ENCODE measurements around the gene ACER3.

Gene ACER3

DNA sequence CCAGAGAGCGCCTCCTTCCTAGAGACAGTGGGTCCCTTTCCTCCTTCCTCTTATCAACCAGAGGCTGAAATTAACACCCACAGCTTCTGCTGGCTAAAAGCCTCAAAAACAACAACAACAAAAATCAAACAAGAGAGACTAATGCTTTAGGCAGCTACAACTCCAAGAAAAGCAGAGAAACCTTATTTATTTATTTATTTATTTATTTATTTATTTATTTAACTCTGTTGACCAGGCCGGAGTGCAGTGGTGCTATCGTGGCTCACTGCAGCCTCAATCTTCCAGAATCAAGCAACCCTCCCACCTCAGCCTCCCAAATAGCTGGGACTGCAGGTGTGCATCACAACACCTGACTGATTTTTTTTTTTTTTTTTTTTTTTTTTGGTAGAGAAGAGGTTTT lies 170.9 kb downstream of the ACER3 start:
- H2AFZ ChIP-seq (ENCODE audit: low read depth, low read length), result no peak overlapping the region
- no peaks in the 10 kb centered on the region for H3K79me2 ChIP-seq (ENCODE audit: low read length)
- H3K4me2 ChIP-seq (ENCODE audit: low read length), result no peak overlapping the region
- peaks cover 30% of the 10 kb centered on the region for H3K27me3 ChIP-seq (ENCODE audit: low read depth, low read length)
- H3K4me3 ChIP-seq (ENCODE audit: low read length), result no peak overlapping the region
- no peak overlapping the region for H3K27ac ChIP-seq (ENCODE audit: low read length)
- H3K36me3 ChIP-seq (replicated peaks; ENCODE audit: low read depth, low read length), result no peaks in the 10 kb centered on the region
- TF ChIP-seq, protein P1, sequence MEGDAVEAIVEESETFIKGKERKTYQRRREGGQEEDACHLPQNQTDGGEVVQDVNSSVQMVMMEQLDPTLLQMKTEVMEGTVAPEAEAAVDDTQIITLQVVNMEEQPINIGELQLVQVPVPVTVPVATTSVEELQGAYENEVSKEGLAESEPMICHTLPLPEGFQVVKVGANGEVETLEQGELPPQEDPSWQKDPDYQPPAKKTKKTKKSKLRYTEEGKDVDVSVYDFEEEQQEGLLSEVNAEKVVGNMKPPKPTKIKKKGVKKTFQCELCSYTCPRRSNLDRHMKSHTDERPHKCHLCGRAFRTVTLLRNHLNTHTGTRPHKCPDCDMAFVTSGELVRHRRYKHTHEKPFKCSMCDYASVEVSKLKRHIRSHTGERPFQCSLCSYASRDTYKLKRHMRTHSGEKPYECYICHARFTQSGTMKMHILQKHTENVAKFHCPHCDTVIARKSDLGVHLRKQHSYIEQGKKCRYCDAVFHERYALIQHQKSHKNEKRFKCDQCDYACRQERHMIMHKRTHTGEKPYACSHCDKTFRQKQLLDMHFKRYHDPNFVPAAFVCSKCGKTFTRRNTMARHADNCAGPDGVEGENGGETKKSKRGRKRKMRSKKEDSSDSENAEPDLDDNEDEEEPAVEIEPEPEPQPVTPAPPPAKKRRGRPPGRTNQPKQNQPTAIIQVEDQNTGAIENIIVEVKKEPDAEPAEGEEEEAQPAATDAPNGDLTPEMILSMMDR (IDR thresholded peaks at IDR 0.05; ENCODE audit: low read depth, low read length), result no peak
- no peak for TF ChIP-seq EZH2phosphoT487 (IDR thresholded peaks at IDR 0.05; ENCODE audit: low read depth)
- no peak overlapping the region for H3K9ac ChIP-seq (ENCODE audit: low read length)
- H3K4me1 ChIP-seq (ENCODE audit: low read length), result peaks cover 8% of the 10 kb centered on the region
- no peaks in the 10 kb centered on the region for H4K20me1 ChIP-seq (ENCODE audit: insufficient read depth, low read length)
- H3K9me3 ChIP-seq (ENCODE audit: insufficient read depth, low read length), result no peaks in the 10 kb centered on the region

DNA sequence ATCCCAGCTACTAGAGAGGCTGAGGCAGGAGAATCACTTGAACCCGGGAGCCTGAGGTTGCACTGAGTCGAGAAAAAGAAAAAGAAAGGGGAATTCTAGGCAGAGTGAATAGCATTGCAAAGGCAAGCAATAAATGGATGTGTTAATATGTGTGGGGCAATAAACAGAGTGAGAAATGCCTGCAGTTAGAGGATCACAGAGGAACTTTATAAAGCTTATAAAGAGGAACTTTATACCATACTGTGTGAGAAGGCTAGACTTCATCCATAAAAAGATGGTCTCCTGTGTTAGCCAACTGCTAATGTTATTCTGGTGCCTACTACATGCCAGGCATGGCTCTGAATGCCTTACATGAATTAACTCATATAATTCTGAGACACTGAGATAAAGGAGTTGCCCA lies 174.3 kb downstream of the ACER3 start:
- no peaks in the 10 kb centered on the region for H3K36me3 ChIP-seq (replicated peaks; ENCODE audit: low read depth, low read length)
- TF ChIP-seq EZH2phosphoT487 (IDR thresholded peaks at IDR 0.05; ENCODE audit: low read depth), result no peak
- TF ChIP-seq, protein P1 (IDR thresholded peaks at IDR 0.05; ENCODE audit: low read depth, low read length), result no peak
- no peak overlapping the region for H3K4me2 ChIP-seq (ENCODE audit: low read length)
- H4K20me1 ChIP-seq (ENCODE audit: insufficient read depth, low read length), result no peaks in the 10 kb centered on the region
- H3K4me1 ChIP-seq (ENCODE audit: low read length), result peaks cover 28% of the 10 kb centered on the region
- no peak overlapping the region for H3K27ac ChIP-seq (ENCODE audit: low read length)
- no peak overlapping the region for H2AFZ ChIP-seq (ENCODE audit: low read depth, low read length)
- H3K79me2 ChIP-seq (ENCODE audit: low read length), result no peaks in the 10 kb centered on the region
- no peak overlapping the region for H3K9ac ChIP-seq (ENCODE audit: low read length)
- peaks cover 31% of the 10 kb centered on the region for H3K27me3 ChIP-seq (ENCODE audit: low read depth, low read length)
- H3K9me3 ChIP-seq (ENCODE audit: insufficient read depth, low read length), result no peaks in the 10 kb centered on the region
- H3K4me3 ChIP-seq (ENCODE audit: low read length), result no peak overlapping the region

GRCh38 chr11:77035580-77035979 lies 174.9 kb downstream of the ACER3 start:
- Histone ChIP-seq H2AFZ (ENCODE audit: low read depth, low read length) (no peak overlapping the region), H3K9me3 (ENCODE audit: insufficient read depth, low read length) (no peaks in the 10 kb centered on the region), H3K4me3 (ENCODE audit: low read length) (no peak overlapping the region), H3K36me3 (replicated peaks; ENCODE audit: low read depth, low read length) (no peaks in the 10 kb centered on the region), H3K4me2 (ENCODE audit: low read length) (no peak overlapping the region), H4K20me1 (ENCODE audit: insufficient read depth, low read length) (no peaks in the 10 kb centered on the region), H3K27ac (ENCODE audit: low read length) (no peak overlapping the region), H3K27me3 (ENCODE audit: low read depth, low read length) (peaks cover 26% of the 10 kb centered on the region), H3K9ac (ENCODE audit: low read length) (no peak overlapping the region), H3K79me2 (ENCODE audit: low read length) (no peaks in the 10 kb centered on the region), H3K4me1 (ENCODE audit: low read length) (peaks cover 28% of the 10 kb centered on the region)
- TF ChIP-seq, protein P1 (IDR thresholded peaks at IDR 0.05; ENCODE audit: low read depth, low read length), result no peak
- no peak for TF ChIP-seq EZH2phosphoT487 (IDR thresholded peaks at IDR 0.05; ENCODE audit: low read depth)

GRCh38 chr11:77036398-77036797 lies 175.7 kb downstream of the ACER3 start:
- H3K79me2 ChIP-seq (ENCODE audit: low read length), result no peaks in the 10 kb centered on the region
- no peak overlapping the region for H3K4me3 ChIP-seq (ENCODE audit: low read length)
- no peaks in the 10 kb centered on the region for H4K20me1 ChIP-seq (ENCODE audit: insufficient read depth, low read length)
- no peaks in the 10 kb centered on the region for H3K9me3 ChIP-seq (ENCODE audit: insufficient read depth, low read length)
- no peak overlapping the region for H3K9ac ChIP-seq (ENCODE audit: low read length)
- no peak overlapping the region for H3K4me2 ChIP-seq (ENCODE audit: low read length)
- H3K4me1 ChIP-seq (ENCODE audit: low read length), result peaks cover 28% of the 10 kb centered on the region
- H3K36me3 ChIP-seq (replicated peaks; ENCODE audit: low read depth, low read length), result no peaks in the 10 kb centered on the region
- no peak overlapping the region for H2AFZ ChIP-seq (ENCODE audit: low read depth, low read length)
- no peak for TF ChIP-seq EZH2phosphoT487 (IDR thresholded peaks at IDR 0.05; ENCODE audit: low read depth)
- TF ChIP-seq, protein P1 (IDR thresholded peaks at IDR 0.05; ENCODE audit: low read depth, low read length), result no peak
- H3K27me3 ChIP-seq (ENCODE audit: low read depth, low read length), result peaks cover 19% of the 10 kb centered on the region
- H3K27ac ChIP-seq (ENCODE audit: low read length), result no peak overlapping the region
